Subcutaneous adipose tissue (tissue), 4 donors: ENCODE results near the gene CNNM4. TPM values are rescaled to one million over a fixed set of nuclear protein-coding genes. Genes with fewer than 3 reads are reported as not detected.

Experiments used
- total RNA-seq, 4 donors: library from RNA; depleted of rRNA; stranded (reverse); fragments of >200 nt; gene quantifications; one replicate each; pipeline ENCODE4 v1.1.0, GENCODE V29; 2016
- TF ChIP-seq, protein P1 (sequence below): fragments of 450-650 bp; IDR thresholded peaks from one replicate; pipeline ENCODE4 v1.5.1; 2016; ENCODE audit warnings: low read depth, mild to moderate bottlenecking, control low read depth, antibody characterized with exemption, moderate library complexity

CNNM4 gene
- total RNA-seq, 4 donors from 2014 or later = 2.0 to 3.7 (median 2.7) TPM

DNA sequence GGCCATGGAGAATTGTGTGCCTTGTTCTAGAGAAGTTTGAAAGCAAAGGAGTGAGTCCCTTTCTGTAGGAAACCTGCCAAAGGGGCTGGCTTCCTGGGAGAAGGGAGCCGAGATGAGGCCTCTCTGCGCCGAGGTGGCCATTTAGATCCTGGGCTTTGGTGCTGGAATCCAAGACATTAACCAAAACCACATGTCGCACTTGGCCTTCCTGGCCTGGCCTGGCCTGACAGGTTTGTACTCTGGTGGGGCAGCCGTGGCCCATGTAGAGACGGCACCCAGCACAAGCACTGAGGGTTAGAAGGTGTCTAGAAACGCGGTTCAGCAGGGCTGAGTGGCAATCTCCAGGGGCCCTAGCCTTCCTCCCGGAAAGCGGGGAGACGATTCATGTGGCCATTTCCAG, 62.5 kb downstream of the CNNM4 start:
- TF ChIP-seq, protein P1, sequence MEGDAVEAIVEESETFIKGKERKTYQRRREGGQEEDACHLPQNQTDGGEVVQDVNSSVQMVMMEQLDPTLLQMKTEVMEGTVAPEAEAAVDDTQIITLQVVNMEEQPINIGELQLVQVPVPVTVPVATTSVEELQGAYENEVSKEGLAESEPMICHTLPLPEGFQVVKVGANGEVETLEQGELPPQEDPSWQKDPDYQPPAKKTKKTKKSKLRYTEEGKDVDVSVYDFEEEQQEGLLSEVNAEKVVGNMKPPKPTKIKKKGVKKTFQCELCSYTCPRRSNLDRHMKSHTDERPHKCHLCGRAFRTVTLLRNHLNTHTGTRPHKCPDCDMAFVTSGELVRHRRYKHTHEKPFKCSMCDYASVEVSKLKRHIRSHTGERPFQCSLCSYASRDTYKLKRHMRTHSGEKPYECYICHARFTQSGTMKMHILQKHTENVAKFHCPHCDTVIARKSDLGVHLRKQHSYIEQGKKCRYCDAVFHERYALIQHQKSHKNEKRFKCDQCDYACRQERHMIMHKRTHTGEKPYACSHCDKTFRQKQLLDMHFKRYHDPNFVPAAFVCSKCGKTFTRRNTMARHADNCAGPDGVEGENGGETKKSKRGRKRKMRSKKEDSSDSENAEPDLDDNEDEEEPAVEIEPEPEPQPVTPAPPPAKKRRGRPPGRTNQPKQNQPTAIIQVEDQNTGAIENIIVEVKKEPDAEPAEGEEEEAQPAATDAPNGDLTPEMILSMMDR = no peak

DNA sequence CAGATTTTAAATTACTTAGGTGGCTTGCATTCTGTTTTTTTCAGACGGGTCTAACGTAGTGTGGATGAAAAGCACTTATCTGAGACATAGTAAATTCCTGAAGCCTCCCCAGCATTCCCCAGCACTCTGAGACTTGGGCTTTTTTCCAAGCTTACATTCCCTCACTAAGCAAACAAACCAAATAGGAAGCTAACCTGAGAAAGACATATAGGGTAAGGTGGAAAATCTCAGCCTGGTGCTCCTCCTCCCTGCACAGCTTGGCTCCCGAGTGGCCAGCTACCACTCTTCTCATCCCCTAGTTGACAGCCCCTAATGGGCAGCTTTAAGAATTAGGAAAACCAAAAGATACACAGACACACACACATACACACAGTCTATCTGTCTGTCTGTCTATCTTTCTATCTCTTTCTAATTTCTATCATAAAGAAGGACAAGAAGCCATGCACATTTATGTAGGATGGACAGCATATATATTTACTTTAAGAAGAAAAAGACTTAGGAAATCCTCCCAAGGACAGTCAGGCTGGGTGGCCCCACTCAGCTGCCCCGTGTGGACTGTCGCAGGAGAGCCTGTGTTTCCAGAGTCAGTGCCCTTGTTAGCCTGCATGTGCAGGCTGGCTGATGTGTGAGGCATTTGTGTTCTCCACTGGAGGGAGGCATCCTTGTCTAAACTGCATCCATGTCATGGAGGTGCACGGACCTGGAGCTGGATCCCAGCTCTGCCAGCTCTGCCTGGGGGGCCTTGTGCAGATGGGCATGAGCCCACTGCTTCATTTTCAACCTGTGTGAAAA, 63.6 kb downstream of the CNNM4 start:
- TF ChIP-seq, protein P1 = no peak

DNA sequence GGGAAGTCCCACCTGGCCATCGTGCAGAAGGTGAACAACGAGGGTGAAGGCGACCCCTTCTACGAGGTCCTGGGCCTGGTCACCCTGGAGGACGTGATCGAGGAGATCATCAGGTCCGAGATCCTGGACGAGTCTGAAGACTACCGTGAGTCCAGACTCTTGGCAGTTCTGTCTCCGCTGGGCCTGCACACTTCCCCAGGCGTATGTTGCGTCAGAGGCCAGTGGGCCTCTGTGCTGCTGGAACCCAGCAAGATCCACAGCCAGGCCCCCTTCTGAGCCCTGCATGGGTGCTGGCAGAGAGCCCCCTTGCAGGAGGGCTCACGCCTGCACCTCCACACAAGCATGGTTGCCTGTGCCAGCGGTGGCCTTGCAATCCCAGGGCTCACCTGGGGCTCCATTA, 64.4 kb downstream of the CNNM4 start:
- TF ChIP-seq, protein P1 = no peak

DNA sequence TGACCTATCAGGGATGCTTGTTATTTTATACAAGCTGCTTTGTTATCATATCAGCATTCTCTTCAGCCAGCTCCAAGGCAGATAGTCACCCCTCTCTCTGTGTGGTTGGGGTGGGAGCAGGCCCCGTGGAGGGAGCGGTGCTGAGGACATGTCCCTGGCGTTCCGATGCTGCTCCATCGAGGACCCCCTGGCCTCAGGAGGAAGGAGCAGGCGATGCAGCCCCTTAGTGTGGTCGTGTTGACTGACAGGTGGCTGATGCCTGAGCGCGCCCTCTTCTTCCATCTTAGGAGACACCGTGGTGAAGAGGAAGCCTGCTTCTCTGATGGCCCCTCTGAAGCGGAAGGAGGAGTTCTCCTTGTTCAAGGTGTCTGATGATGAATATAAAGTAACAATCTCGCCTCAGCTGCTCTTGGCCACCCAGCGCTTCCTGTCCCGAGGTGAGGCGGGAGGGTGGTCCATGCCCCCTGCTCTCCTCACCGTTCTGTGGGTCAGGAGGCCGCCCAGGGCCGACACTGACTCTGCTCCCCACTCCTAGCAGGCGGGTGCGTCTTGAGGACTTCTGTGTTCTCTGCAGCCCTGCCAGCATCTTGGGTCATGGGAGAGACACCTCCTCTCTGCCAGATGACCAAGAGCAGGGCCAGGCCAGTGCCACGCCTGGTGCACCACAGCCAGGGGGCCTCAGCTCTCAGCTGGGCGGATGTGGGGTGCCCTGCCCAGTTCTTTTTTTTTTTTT, 66.0 kb downstream of the CNNM4 start:
- TF ChIP-seq, protein P1 = no peak

DNA sequence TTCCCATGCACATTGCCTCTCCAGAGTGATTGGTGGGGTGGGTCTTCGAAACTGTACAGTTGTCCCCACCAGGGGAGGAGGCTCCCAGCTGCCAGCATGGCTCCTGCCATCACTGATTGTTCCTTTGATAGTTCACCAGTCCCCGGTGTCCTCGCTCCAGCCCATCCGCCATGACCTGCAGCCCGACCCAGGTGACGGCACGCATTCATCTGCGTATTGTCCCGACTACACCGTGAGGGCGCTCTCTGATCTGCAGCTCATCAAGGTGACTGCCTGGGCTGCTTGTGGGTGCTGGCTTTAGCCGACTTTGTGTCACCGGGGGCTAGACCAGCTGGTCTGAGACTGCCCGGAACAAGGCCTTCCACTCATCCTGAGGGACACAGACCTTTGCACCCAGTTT, 67.7 kb downstream of the CNNM4 start:
- TF ChIP-seq, protein P1 = no peak

DNA sequence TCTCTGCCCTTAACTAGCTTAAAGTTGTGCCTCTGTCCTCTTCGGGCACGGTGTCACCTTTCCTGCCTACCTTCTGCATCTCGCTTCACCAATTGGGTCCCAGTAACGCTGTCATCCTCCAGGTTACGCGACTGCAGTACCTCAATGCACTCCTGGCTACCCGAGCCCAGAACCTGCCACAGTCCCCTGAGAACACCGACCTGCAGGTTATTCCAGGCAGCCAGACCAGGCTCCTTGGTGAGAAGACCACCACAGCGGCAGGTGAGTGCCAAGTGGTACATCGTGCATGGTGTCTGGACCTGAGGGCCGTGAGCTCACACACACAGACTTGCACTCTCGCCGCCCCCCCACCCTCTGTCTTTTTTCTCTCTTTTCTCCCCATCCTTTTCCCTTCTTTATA, 68.2 kb downstream of the CNNM4 start:
- TF ChIP-seq, protein P1 = no peak

DNA sequence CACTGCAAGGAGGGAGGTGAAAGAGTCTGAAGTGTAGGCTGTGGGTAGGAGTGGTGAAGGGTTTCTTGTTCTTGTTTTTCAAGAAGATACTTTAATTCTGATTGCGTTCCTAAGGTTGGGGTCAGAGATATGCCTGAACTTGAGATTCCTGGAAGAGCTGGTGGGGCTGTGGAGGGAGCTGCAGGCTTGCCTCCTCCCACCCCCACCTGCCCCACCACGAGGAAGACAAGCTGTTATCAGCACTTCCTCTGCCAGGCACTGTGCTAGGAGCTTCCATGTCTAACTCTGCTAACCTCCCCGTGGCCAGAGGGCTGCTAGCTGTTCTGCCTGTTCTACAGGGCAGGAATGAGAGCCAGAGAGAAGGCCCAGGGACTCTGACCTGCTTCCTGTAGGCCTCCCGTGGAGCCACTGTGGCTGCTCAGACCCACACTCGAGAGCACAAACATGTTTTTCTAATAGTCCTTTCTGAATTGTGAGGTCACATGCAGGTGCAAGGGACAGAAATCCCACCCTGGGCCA, 69.4 kb downstream of the CNNM4 start:
- TF ChIP-seq, protein P1 = no peak
